ENCODE results near the gene CCDC12.

CCDC12 gene

GRCh38 chr3:46900356-46900755 is 76.2 kb downstream of the CCDC12 start:
- ChIA-PET POLR2A (ENCODE audit: low non-redundant PET) (no interaction called here), CTCF (interaction anchor here (0.7 to 1.1 kb wide), 2 partner anchors 98 to 100 kb away, joined by 4 to 7 read pairs; no protein-coding TSS in a partner anchor)
- TF ChIP-seq CTCF (conservative IDR thresholded peaks at IDR 0.05; ENCODE audit: low read depth), result no peak
- no peak overlapping the region for H3K27ac ChIP-seq
- no peak for DNase-seq (ENCODE audit: low spot score)

DNA sequence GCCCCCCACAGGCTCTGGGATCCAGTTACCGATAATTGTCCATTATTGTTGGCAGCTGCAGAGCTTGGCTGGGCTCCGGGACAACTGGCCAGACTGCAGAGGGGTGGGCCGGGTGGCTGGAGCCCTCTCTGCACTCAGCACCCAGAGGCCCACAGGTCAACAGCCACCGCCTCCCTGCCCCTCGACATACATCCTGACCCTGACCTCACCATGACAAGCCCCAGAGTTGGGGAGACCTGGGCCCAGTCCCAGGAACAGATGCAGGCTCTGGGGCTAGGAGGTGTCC is 76.6 kb downstream of the CCDC12 start:
- DNase-seq (ENCODE audit: low spot score), result no peak
- CTCF ChIA-PET, result interaction anchor here (1.1 kb wide), 1 partner anchor 98 kb away, joined by 4 read pairs; no protein-coding TSS in a partner anchor
- no peak for TF ChIP-seq CTCF (conservative IDR thresholded peaks at IDR 0.05; ENCODE audit: low read depth)
- POLR2A ChIA-PET (ENCODE audit: low non-redundant PET), result no interaction called here
- no peak overlapping the region for H3K27ac ChIP-seq

DNA sequence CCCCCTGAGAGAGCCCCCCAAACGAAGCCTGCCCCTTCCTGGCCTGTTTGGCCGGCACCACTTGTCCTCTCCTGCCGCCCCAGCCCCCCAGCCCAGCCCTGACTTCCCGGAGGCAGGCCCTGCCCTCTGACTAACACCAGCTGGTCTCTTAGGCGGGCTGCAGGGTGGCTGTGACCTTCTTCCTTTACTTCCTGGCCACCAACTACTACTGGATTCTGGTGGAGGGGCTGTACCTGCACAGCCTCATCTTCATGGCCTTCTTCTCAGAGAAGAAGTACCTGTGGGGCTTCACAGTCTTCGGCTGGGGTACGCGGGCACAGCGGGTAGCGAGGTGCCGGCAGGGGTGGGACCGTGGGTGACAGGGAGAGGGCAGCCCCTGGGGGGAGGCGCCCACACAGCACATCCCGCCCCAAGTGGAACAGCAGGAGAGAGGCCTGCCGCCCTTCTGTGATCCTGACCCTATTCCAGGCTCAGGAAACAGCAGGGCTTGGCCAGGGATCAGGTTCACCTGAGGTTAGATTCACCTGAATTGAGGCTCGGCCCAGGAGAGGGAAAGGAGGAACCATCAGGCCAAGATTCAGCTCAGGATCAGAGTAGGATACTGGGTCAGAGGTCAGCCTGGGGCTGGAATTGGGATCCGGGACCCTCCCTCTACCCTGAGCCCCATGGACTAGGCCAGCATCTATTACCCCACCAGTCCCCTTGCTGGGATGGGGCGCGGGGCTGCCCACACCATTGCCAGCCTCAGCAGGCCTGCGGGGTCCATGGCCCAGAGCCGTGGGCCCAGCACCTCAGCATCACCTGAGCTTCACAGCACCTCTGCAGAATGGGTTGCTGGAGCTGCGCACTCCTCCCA is 77.2 kb downstream of the CCDC12 start:
- no peak for DNase-seq (ENCODE audit: low spot score)
- H3K27ac ChIP-seq, result no peak overlapping the region
- ChIA-PET CTCF (no interaction called here), POLR2A (ENCODE audit: low non-redundant PET) (no interaction called here)
- no peak for TF ChIP-seq CTCF (conservative IDR thresholded peaks at IDR 0.05; ENCODE audit: low read depth)

DNA sequence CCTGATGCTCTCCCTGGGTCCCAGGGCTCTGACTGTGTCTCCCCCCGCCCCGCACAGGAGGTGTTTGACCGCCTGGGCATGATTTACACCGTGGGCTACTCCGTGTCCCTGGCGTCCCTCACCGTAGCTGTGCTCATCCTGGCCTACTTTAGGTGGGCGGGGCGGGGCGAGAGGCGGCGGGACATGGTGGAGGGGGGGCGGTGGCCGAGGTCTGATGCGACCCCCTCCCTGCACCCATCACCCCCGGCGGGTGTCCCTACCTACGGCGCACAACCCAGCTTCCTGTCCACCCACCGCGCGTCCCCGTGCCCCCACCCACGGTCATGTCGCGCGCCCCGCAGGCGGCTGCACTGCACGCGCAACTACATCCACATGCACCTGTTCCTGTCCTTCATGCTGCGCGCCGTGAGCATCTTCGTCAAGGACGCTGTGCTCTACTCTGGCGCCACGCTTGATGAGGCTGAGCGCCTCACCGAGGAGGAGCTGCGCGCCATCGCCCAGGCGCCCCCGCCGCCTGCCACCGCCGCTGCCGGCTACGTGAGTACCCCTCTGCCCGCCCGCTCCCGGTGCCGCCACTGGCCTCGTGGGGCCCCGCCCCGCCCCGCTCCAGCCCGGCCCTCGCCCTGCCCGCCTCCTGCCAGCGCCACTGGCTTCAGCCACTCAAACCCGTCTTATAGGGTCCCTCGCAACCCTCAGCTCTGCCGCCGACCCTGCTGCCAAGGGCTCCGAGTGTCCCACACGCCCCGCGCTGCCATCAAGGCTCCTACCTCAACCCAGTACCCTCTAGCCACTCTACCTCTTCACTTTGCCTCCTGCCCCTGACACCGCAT is 78.0 kb downstream of the CCDC12 start:
- POLR2A ChIA-PET (ENCODE audit: low non-redundant PET), result no interaction called here
- H3K27ac ChIP-seq, result no peak overlapping the region
- no peak for TF ChIP-seq CTCF (conservative IDR thresholded peaks at IDR 0.05; ENCODE audit: low read depth)
- no peak for DNase-seq (ENCODE audit: low spot score)
- CTCF ChIA-PET, result no interaction called here

DNA sequence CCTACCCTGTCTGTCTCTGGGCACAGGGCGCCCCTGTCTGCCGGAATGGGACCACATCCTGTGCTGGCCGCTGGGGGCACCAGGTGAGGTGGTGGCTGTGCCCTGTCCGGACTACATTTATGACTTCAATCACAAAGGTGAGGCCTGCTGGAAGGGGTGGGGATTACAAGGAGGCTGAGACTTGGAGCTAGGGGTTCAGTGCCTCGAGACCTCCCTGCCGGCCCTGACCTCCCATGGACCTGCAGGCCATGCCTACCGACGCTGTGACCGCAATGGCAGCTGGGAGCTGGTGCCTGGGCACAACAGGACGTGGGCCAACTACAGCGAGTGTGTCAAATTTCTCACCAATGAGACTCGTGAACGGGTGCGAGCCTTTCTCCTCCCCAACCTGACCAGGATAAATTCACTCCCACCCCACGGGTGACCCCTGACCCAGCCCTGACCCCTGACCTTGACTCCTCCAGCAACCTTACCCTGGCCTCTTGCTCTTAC is 78.7 kb downstream of the CCDC12 start:
- no peak for TF ChIP-seq CTCF (conservative IDR thresholded peaks at IDR 0.05; ENCODE audit: low read depth)
- H3K27ac ChIP-seq, result no peak overlapping the region
- CTCF ChIA-PET, result interaction anchor here (0.5 kb wide), 1 partner anchor 15 kb away, joined by 5 read pairs; no protein-coding TSS in a partner anchor
- POLR2A ChIA-PET (ENCODE audit: low non-redundant PET), result no interaction called here
- DNase-seq (ENCODE audit: low spot score), result no peak

DNA sequence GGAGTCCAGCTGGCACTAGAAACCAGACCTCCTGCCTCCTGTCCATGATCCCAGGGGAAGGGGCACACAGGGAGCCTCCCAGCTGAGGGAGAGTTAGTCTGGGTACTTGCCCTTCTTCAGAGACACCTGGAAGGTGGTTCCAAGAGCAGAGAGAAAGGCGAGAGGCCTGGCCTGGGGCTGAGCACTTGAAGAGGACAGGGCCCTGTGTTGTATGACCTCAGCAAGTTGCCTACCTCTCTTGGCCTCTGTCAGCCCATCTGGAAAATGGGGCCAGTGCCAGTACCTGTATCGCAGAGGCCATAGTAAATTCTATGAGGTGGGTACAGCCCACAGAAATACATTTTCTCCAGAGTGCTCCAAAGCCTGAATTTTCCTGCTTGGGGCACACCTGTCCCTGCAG is 79.5 kb downstream of the CCDC12 start:
- CTCF ChIA-PET, result no interaction called here
- no peak overlapping the region for H3K27ac ChIP-seq
- POLR2A ChIA-PET (ENCODE audit: low non-redundant PET), result no interaction called here
- DNase-seq (ENCODE audit: low spot score), result no peak
- no peak for TF ChIP-seq CTCF (conservative IDR thresholded peaks at IDR 0.05; ENCODE audit: low read depth)

Data from RWPE1 (cell line).